Measurements from ENCODE around the gene CRB3. TPM values are rescaled to one million over a fixed set of nuclear protein-coding genes. Genes with fewer than 3 reads are reported as not detected.

CRB3 gene
- total RNA-seq, 2 experiments from 2014 or later, result 1.2 to 2.9 TPM

GRCh38 chr19:6452223-6452614, 11.9 kb upstream of the CRB3 start:
- H3K79me2 ChIP-seq (ENCODE audit: insufficient read depth, low read depth, low read length), result no peaks in the 10 kb centered on the region
- intact Hi-C loops (cut with micrococcal nuclease; ENCODE audit: unreplicated experiment), result no loop called here
- H3K27ac ChIP-seq (ENCODE audit: low read depth, low read length, poor library complexity, severe bottlenecking), result no peak overlapping the region
- no peaks in the 10 kb centered on the region for H4K20me1 ChIP-seq (ENCODE audit: insufficient read depth, low read length)
- no peaks in the 10 kb centered on the region for H3K4me1 ChIP-seq (ENCODE audit: insufficient read depth, low read length, poor library complexity, severe bottlenecking)
- POLR2A ChIA-PET, result interaction anchor here (0.7 kb wide), 1 partner anchor 77 kb away, joined by 3 read pairs; no protein-coding TSS in a partner anchor
- no peak overlapping the region for H2AFZ ChIP-seq (ENCODE audit: low read length)
- H3K4me2 ChIP-seq (ENCODE audit: low read length), result no peak overlapping the region
- no TSS peak for BruUV-seq (replicated peaks)
- no peak overlapping the region for H3K4me3 ChIP-seq (ENCODE audit: low read depth, low read length, poor library complexity, severe bottlenecking)
- CTCF ChIA-PET (ENCODE audit: unreplicated experiment), result no interaction called here
- TF ChIP-seq EZH2phosphoT487 (IDR thresholded peaks at IDR 0.05; ENCODE audit: borderline replicate concordance, low read depth, low read length) (no peak), CTCF (conservative IDR thresholded peaks at IDR 0.05; ENCODE audit: low read length) (no peak)
- H3K36me3 ChIP-seq (ENCODE audit: insufficient read depth, low read length), result peaks cover 79% of the 10 kb centered on the region
- H3K9me3 ChIP-seq (ENCODE audit: low read length), result peaks cover 25% of the 10 kb centered on the region
- no peaks in the 10 kb centered on the region for H3K9me2 ChIP-seq (ENCODE audit: insufficient read depth, low read length)
- DNase-seq (ENCODE audit: low spot score), result no peak

DNA sequence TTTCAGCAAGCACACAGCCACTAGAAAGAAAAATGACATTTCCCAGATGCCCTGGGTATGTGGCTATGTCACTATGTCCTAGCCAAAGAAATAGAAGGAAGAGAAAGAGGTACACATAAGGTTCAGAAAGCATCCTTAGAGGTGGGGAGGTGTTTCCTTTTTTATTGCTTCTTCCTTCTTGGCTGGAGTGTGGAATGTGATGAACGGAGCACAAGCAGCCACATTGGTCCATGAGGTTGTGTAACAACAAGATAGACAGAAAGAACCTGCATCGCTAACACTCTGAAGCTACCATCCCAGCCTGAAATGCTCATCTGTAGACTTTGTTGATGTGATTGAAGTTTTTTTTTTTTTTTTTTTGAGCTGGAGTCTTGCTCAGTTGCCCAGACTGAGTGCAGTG, 11.2 kb upstream of the CRB3 start:
- no peaks in the 10 kb centered on the region for H3K79me2 ChIP-seq (ENCODE audit: insufficient read depth, low read depth, low read length)

More for the DNA sequence above, 11.2 kb upstream of the CRB3 start:
- H2AFZ ChIP-seq (ENCODE audit: low read length), result no peak overlapping the region
- no peak overlapping the region for H3K4me2 ChIP-seq (ENCODE audit: low read length)
- TF ChIP-seq CTCF (conservative IDR thresholded peaks at IDR 0.05; ENCODE audit: low read length), result no peak
- no peak for TF ChIP-seq EZH2phosphoT487 (IDR thresholded peaks at IDR 0.05; ENCODE audit: borderline replicate concordance, low read depth, low read length)
- peaks cover 79% of the 10 kb centered on the region for H3K36me3 ChIP-seq (ENCODE audit: insufficient read depth, low read length)
- no peaks in the 10 kb centered on the region for H3K9me2 ChIP-seq (ENCODE audit: insufficient read depth, low read length)
- peaks cover 6% of the 10 kb centered on the region for H3K4me1 ChIP-seq (ENCODE audit: insufficient read depth, low read length, poor library complexity, severe bottlenecking)
- intact Hi-C loops (cut with micrococcal nuclease; ENCODE audit: unreplicated experiment), result no loop called here
- no peaks in the 10 kb centered on the region for H4K20me1 ChIP-seq (ENCODE audit: insufficient read depth, low read length)
- no peak for DNase-seq (ENCODE audit: low spot score)
- POLR2A ChIA-PET, result interaction anchor here (0.8 kb wide), 1 partner anchor 156 kb away, joined by 5 read pairs; no protein-coding TSS in a partner anchor
- CTCF ChIA-PET (ENCODE audit: unreplicated experiment), result no interaction called here
- no peak overlapping the region for H3K4me3 ChIP-seq (ENCODE audit: low read depth, low read length, poor library complexity, severe bottlenecking)
- BruUV-seq (replicated peaks), result TSS peak; percentile 24
- H3K27ac ChIP-seq (ENCODE audit: low read depth, low read length, poor library complexity, severe bottlenecking), result no peak overlapping the region
- peaks cover 25% of the 10 kb centered on the region for H3K9me3 ChIP-seq (ENCODE audit: low read length)

Data from OCI-LY7 (cell line).